ENCODE results near the gene ISM1.

ISM1 gene

GRCh38 chr20:13260650-13261279 lies 39.7 kb downstream of the ISM1 start:
- no peak for DNase-seq

GRCh38 chr20:13261460-13262301 lies 40.6 kb downstream of the ISM1 start:
- peak in 1 of 2 experiments; percentile 38 for DNase-seq

- no peak for DNase-seq
Observed at GRCh38 chr20:13262302-13262650, 41.2 kb downstream of the ISM1 start.

- no peak for DNase-seq
Observed at GRCh38 chr20:13262671-13263360, 41.7 kb downstream of the ISM1 start.

GRCh38 chr20:13263451-13263850 lies 42.4 kb downstream of the ISM1 start:
- no peak for DNase-seq

- no peak for DNase-seq
Observed at GRCh38 chr20:13264907-13265306, 43.8 kb downstream of the ISM1 start.

GRCh38 chr20:13265941-13266340 lies 44.9 kb downstream of the ISM1 start:
- DNase-seq, result no peak

- no peak for DNase-seq
Observed at GRCh38 chr20:13267231-13267630, 46.2 kb downstream of the ISM1 start.

GRCh38 chr20:13268953-13269352 lies 47.9 kb downstream of the ISM1 start:
- no peak for DNase-seq

- no peak for DNase-seq
Observed at GRCh38 chr20:13270211-13270610, 49.1 kb downstream of the ISM1 start.

- no peak for DNase-seq
Observed at GRCh38 chr20:13271098-13271497, 50.0 kb downstream of the ISM1 start.

GRCh38 chr20:13271977-13272975 lies 51.2 kb downstream of the ISM1 start:
- DNase-seq, result no peak

- no peak for DNase-seq
Observed at GRCh38 chr20:13274275-13274861, 53.3 kb downstream of the ISM1 start.

- DNase-seq, result no peak
Observed at GRCh38 chr20:13276945-13277541, 56.0 kb downstream of the ISM1 start.

- DNase-seq, result no peak
Observed at GRCh38 chr20:13277663-13278295, 56.7 kb downstream of the ISM1 start.

- DNase-seq, result no peak
Observed at GRCh38 chr20:13278812-13279570, 57.9 kb downstream of the ISM1 start.

GRCh38 chr20:13280609-13281324 lies 59.7 kb downstream of the ISM1 start:
- no peak for DNase-seq

GRCh38 chr20:13283869-13284829 lies 63.1 kb downstream of the ISM1 start:
- DNase-seq, result no peak

GRCh38 chr20:13284830-13285229 lies 63.8 kb downstream of the ISM1 start:
- no peak for DNase-seq

Measured in NCI-H446 (cell line).